OCI-LY3 (cell line): ENCODE data around the gene GNAI2.
A peak's percentile ranks its signal among the peaks of the same experiment; 100 is the strongest.

ENCODE experiments used
- H2AFZ ChIP-seq: fragments of 200-600, 300-600 bp; shearing (Covaris generic); 2 replicates; pipeline ENCODE4 v1.6.0; 2014; ENCODE audit warnings: antibody characterized with exemption, low read depth, low read length
- H3K27ac ChIP-seq: fragments of 200-600, 300-600 bp; sonication (generic); 2 replicates; pipeline ENCODE4 v1.5.1; 2014; ENCODE audit warnings: mild to moderate bottlenecking, low read length, moderate library complexity, mixed read lengths
- H3K27me3 ChIP-seq: fragments of 200-600, 300-600 bp; sonication (generic); 2 replicates; pipeline ENCODE4 v1.6.1; 2014; ENCODE audit warnings: low read depth, low read length, mixed read lengths
- H3K36me3 ChIP-seq: fragments of 200-600, 300-600 bp; sonication (generic); replicated peaks from 2 replicates; pipeline ENCODE3; 2014; ENCODE audit warnings: low read depth, low read length, mixed read lengths
- H3K4me1 ChIP-seq: fragments of 300-600, 200-600 bp; sonication (generic); 2 replicates; pipeline ENCODE4 v1.6.1; 2014; ENCODE audit warnings: low read length, mixed read lengths
- H3K4me2 ChIP-seq: fragments of 200-600, 300-600 bp; sonication (generic); 2 replicates; pipeline ENCODE4 v1.6.1; 2014; ENCODE audit warnings: low read length, mixed read lengths
- H3K4me3 ChIP-seq: fragments of 300-600, 200-600 bp; sonication (generic); 2 replicates; pipeline ENCODE4 v1.5.1; 2014; ENCODE audit warnings: antibody characterized with exemption, mild to moderate bottlenecking, low read length, moderate library complexity
- H3K79me2 ChIP-seq: fragments of 300-600, 200-600 bp; shearing (Covaris generic); 2 replicates; pipeline ENCODE4 v1.6.1; 2014; ENCODE audit warnings: mild to moderate bottlenecking, low read length, mixed read lengths
- H3K9ac ChIP-seq: fragments of 300-600, 200-600 bp; shearing (Covaris generic); 2 replicates; pipeline ENCODE4 v1.6.0; 2014; ENCODE audit warnings: mild to moderate bottlenecking, low read length, moderate library complexity
- H3K9me3 ChIP-seq: fragments of 200-600, 300-600 bp; shearing (Covaris generic); 2 replicates; pipeline ENCODE4 v1.6.1; 2014; ENCODE audit warnings: low read length, mixed read lengths; ENCODE audit not compliant: insufficient read depth
- H4K20me1 ChIP-seq: fragments of 200-600, 300-600 bp; sonication (generic); 2 replicates; pipeline ENCODE4 v1.6.1; 2016; ENCODE audit warnings: low read length, mixed read lengths; ENCODE audit not compliant: insufficient read depth
- CTCF ChIP-seq: fragments of 200-600, 300-600 bp; sonication (generic); IDR thresholded peaks from 2 replicates; pipeline ENCODE4 v1.5.1; 2014; ENCODE audit warnings: antibody characterized with exemption, low read length, low read depth
- EZH2phosphoT487 ChIP-seq: fragments of 200-600 bp; shearing (Covaris generic); IDR thresholded peaks from 2 replicates; pipeline ENCODE4 v1.6.1; 2018; ENCODE audit warnings: antibody characterized with exemption, mixed run types, low read depth

GNAI2 gene

GRCh38 chr3:50230104-50230793, 5.8 kb upstream of the GNAI2 start:
- Histone ChIP-seq H3K9ac (peak overlapping the region; percentile 0; the same call in 1 of the 2 replicates), H3K27ac (no peak overlapping the region), H3K79me2 (peaks cover 11% of the 10 kb centered on the region; the same call in 1 of the 2 replicates), H2AFZ (no peak overlapping the region; the same call in 1 of the 2 replicates), H3K4me1 (peaks cover 30% of the 10 kb centered on the region), H3K4me3 (peak overlapping the region; percentile 0; the same call in 1 of the 2 replicates), H3K9me3 (no peaks in the 10 kb centered on the region), H3K27me3 (no peaks in the 10 kb centered on the region), H4K20me1 (no peaks in the 10 kb centered on the region), H3K4me2 (peak overlapping the region; percentile 27), H3K36me3 (no peaks in the 10 kb centered on the region)
- TF ChIP-seq EZH2phosphoT487, result no peak
- no peak for TF ChIP-seq CTCF

- H3K27ac ChIP-seq, result no peak overlapping the region
- no peaks in the 10 kb centered on the region for H3K27me3 ChIP-seq
- peaks cover 25% of the 10 kb centered on the region for H3K4me1 ChIP-seq
Observed at GRCh38 chr3:50230794-50231125, 5.2 kb upstream of the GNAI2 start.

GRCh38 chr3:50231581-50231980, 4.4 kb upstream of the GNAI2 start:
- Histone ChIP-seq H4K20me1 (no peaks in the 10 kb centered on the region), H3K27me3 (no peaks in the 10 kb centered on the region), H3K79me2 (peaks cover 17% of the 10 kb centered on the region), H3K4me2 (no peak overlapping the region), H3K9ac (no peak overlapping the region), H3K27ac (no peak overlapping the region), H3K4me1 (peaks cover 23% of the 10 kb centered on the region), H2AFZ (no peak overlapping the region), H3K9me3 (no peaks in the 10 kb centered on the region), H3K36me3 (no peaks in the 10 kb centered on the region), H3K4me3 (no peak overlapping the region)
- no peak for TF ChIP-seq CTCF
- no peak for TF ChIP-seq EZH2phosphoT487

More at GRCh38 chr3:50230794-50231125, 5.2 kb upstream of the GNAI2 start:
- Histone ChIP-seq H3K79me2 (peaks cover 11% of the 10 kb centered on the region; the same call in 1 of the 2 replicates), H2AFZ (no peak overlapping the region), H3K4me3 (peak overlapping the region; percentile 0; the same call in 1 of the 2 replicates), H3K9ac (peak overlapping the region; percentile 0; the same call in 1 of the 2 replicates), H3K36me3 (no peaks in the 10 kb centered on the region), H4K20me1 (no peaks in the 10 kb centered on the region), H3K9me3 (no peaks in the 10 kb centered on the region), H3K4me2 (peak overlapping the region; percentile 27)
- TF ChIP-seq EZH2phosphoT487 (no peak), CTCF (no peak)

GRCh38 chr3:50232303-50232702, 3.7 kb upstream of the GNAI2 start:
- Histone ChIP-seq H3K27ac (no peak overlapping the region), H3K9me3 (no peaks in the 10 kb centered on the region), H3K36me3 (no peaks in the 10 kb centered on the region), H3K4me3 (no peak overlapping the region), H3K4me1 (peaks cover 23% of the 10 kb centered on the region), H3K79me2 (peaks cover 24% of the 10 kb centered on the region), H3K9ac (no peak overlapping the region), H4K20me1 (no peaks in the 10 kb centered on the region), H2AFZ (no peak overlapping the region), H3K27me3 (no peaks in the 10 kb centered on the region), H3K4me2 (no peak overlapping the region)
- no peak for TF ChIP-seq CTCF
- no peak for TF ChIP-seq EZH2phosphoT487
